Measurements from ENCODE around the gene KIAA1191. TPM values are rescaled to one million over a fixed set of nuclear protein-coding genes. Genes with fewer than 3 reads are reported as not detected.

Gene KIAA1191
- total RNA-seq, 1 experiment from 2014 or later: 128 TPM

- H3K23ac ChIP-seq (ENCODE audit: insufficient read length, low read depth, low read length): no peak overlapping the region
- no peak overlapping the region for H2BK20ac ChIP-seq (ENCODE audit: low read depth, low read length, poor library complexity, severe bottlenecking)
- no peaks in the 10 kb centered on the region for H4K20me1 ChIP-seq (ENCODE audit: control insufficient read depth, insufficient read depth, insufficient read length)
- no peak for DNase-seq
- H3K14ac ChIP-seq (ENCODE audit: insufficient read depth, low read length): no peak overlapping the region
- no peak overlapping the region for H3K4me2 ChIP-seq (ENCODE audit: insufficient read depth, insufficient read length, low read length)
- no peak overlapping the region for H4K5ac ChIP-seq (ENCODE audit: insufficient read length, low read depth, low read length)
- H3K27me3 ChIP-seq (ENCODE audit: insufficient read depth, low read length): no peaks in the 10 kb centered on the region; the same call in 1 of the 2 replicates
- H4K91ac ChIP-seq (ENCODE audit: insufficient read length, low read depth, low read length): no peak overlapping the region
- no peak overlapping the region for H2BK12ac ChIP-seq (ENCODE audit: insufficient read length, low read depth, low read length)
- H3K79me1 ChIP-seq (ENCODE audit: insufficient read depth, low read depth, low read length, poor library complexity, severe bottlenecking): no peaks in the 10 kb centered on the region
- H4K8ac ChIP-seq (replicated peaks; ENCODE audit: insufficient read length, low read depth, low read length): no peak overlapping the region
- no peaks in the 10 kb centered on the region for H3K4me1 ChIP-seq (ENCODE audit: insufficient read depth, low read length)
- H3K9me3 ChIP-seq (ENCODE audit: control insufficient read depth, low read depth, low read length): no peaks in the 10 kb centered on the region
- Mint-ChIP-seq H3K4me1 (peaks cover 3 to 5% of the 10 kb centered on the region in 2 experiments; a peak in 3 of 4 replicates), H3K27me3 (ENCODE audit: low read depth) (no peaks in the 10 kb centered on the region), H3K27ac (no peak overlapping the region; a peak in 2 of 7 replicates), H3K4me3 (no peak overlapping the region), H3K9me3 (no peaks in the 10 kb centered on the region), H3K36me3 (ENCODE audit: insufficient read depth in 1 of 3, low read depth in 3 of 3) (peaks cover 10 to 36% (median 13%) of the 10 kb centered on the region in 3 experiments; a peak in 6 of 7 replicates)
- no peak for TF ChIP-seq CTCF (conservative IDR thresholded peaks at IDR 0.05)
- no peaks in the 10 kb centered on the region for H3K79me2 ChIP-seq (ENCODE audit: insufficient read depth, low read length)
- H2AK5ac ChIP-seq (ENCODE audit: insufficient read length, low read length): no peak overlapping the region
- H2AFZ ChIP-seq (ENCODE audit: low read length): no peak overlapping the region
- no peak overlapping the region for H3K56ac ChIP-seq (ENCODE audit: insufficient read length, low read depth, low read length)
- H3K4ac ChIP-seq (ENCODE audit: low read depth, low read length): no peak overlapping the region
- no peak overlapping the region for H3K9ac ChIP-seq (ENCODE audit: extremely low read depth, insufficient read length, low read length)
- no peak overlapping the region for H3K18ac ChIP-seq (ENCODE audit: insufficient read length, low read depth, low read length)
- no peak overlapping the region for H3K27ac ChIP-seq (ENCODE audit: insufficient read length, low read depth, low read length)
- no CpG with 5 or more reads among the region's 2 CpGs for WGBS (ENCODE audit: extremely low coverage, insufficient read length, low lambda C conversion rate)
- no peak overlapping the region for H3T11ph ChIP-seq (ENCODE audit: low read length)
- H2BK15ac ChIP-seq (ENCODE audit: low read depth, low read length): no peak overlapping the region
- H2BK5ac ChIP-seq (ENCODE audit: insufficient read length, low read length): no peak overlapping the region
- no peak overlapping the region for H2BK120ac ChIP-seq (ENCODE audit: low read depth, low read length, poor library complexity, severe bottlenecking)
- no peaks in the 10 kb centered on the region for H3K23me2 ChIP-seq (ENCODE audit: insufficient read length, low read depth, low read length, poor library complexity, severe bottlenecking)
Observed at GRCh38 chr5:176341325-176342157, 20.0 kb downstream of the KIAA1191 start.

All from H9 (cell line).